NCI-H128 (cell line): ENCODE measurements around the gene ZCCHC18.
A peak's percentile ranks its signal among the peaks of the same experiment; 100 is the strongest.

Experiments
- DNase-seq: peaks from one replicate; lab custom pipeline; 2025; ENCODE audit not compliant: unreplicated experiment; lab: John Stamatoyannopoulos, UW

Gene ZCCHC18

DNA sequence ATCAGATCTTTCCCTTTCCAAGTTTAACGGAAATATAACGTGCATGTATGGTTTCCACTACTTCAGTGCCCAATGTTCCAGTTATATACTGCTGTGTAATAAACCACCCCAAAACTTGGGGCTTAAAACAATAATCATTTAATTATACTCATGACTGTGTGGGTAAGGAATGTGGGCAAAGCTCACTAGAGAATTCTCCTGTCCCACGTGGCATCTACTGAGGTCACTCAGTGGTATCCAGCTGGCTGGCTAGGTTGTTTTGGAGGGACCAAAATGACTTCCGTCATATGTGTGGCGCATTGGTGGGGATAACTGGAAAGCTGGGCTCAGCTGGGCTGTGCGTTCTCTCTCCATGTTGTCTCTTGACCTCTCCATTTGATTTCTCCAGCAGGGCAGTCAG is 18.5 kb downstream of the ZCCHC18 start:
- no peak for DNase-seq

DNA sequence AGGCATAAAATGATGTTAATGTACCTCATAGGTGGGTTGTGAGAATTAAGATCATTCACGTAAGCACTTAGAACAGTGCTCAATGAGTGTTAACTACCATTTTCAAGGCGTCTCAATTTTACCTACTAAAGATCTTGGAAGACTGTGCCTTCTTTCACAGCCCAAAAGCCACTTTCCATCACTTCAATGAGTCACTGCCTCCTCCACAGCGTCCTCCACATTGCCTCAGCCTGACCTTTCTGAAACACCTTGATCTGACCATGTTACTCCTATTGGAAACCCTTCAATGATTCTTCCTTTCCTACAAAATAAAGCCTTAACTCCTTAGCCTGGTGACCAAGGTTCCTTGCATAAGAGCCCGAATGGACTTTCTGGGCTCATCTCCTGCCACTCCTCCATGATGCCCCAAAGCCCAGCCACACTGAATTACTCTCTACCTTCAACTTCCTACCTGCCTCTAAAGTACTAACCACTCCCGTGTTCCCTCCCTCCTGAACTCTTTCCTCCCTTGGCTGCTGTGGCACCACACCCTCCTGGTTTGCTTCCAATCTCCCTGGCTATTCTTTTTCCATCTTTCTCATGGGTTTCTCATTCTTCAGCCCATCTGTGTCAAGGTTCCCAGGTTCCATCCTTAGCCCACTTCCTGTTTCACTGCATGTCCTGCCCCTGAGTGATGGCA is 22.4 kb downstream of the ZCCHC18 start:
- no peak for DNase-seq

DNA sequence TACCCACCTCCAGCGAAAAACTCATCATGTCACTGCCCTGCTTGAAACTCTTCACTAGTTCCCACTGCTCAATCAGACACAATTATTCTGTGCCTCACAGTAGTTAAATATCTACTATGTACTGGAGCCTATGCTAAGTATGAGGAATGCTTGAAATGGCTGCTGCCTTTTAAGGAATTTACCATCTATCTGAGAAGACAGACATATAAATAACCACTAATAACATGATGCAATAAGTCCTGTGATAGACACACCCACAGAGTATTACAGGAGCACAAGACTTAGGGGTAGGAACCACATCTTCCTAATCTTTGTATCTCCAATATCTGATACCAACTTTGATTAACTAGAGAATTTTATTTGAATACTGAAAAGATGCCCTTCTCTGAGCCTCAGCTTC is 23.4 kb downstream of the ZCCHC18 start:
- no peak for DNase-seq

DNA sequence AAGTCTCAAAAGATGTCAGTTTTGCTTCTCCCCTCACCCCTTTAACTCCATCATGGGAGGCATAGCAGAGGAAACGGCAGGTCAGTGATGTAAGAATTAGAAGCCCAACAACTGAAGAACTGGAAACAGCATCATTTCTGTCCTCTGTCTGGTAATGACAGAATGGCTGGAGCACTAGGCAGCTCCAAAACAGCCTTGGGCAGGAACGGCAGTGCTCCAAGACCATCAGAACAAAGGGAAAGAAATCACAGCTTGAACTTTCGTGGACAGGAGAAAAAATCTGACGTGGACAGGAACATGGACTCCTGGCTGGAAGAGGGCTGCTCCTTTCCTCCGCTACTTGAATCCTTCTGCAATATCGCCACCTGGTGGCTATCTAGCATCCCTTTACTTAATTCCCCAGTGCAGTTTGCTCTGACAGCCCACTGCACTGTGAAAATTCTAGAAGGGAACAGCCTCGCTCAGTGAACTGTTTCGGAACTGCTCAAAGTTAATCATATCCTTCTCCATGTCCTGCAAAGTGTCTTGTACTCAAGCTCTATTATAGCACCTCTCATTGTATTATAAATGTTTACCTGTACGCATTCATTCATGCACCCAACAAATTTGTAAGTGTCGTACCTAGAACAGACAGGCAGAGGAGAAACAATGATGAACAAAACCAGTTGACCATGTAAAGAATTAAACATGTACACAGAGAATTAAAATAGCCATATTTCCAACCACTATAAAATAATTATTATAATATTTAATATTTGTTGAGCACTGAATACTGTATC is 24.1 kb downstream of the ZCCHC18 start:
- peak; percentile 62 for DNase-seq

DNA sequence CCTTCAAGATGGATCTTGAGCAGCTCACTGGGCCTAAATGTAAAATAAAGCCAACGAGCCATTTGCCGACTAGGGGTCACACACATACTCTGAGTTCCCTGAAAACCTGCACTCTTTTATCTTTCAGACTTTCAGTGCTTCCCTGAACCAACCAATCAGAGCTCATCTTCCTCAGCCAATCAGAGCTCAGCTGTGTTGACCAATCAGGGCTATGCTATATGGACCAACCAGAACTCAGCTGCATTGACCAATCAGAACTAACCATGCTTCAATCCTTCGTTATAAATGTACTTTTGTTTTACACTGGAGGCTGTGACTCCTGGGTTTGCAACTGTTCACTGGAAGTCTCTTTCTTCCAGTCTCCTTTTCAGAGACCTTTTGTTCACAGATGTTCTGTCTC is 25.2 kb downstream of the ZCCHC18 start:
- DNase-seq = no peak

GRCh38 chrX:104141087-104141760 is 28.9 kb downstream of the ZCCHC18 start:
- DNase-seq = no peak

DNA sequence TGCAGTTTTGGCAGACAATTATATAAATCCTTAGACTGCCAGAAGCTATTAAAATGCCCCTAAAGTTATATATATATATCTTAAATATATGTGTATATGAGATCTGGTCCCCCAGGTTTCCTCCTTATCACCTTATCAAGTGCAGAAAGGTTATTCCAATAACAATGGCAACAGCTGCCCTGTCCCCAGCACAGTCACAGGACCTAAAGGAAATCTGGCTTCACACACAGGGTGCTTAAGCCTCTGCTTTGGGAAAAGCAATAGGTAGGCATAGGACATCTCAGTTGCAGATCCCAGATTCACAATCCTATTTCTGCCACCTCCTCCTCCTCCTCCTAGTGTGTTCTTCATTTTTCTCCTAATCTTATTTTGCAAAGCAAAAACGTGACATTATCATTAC is 38.7 kb downstream of the ZCCHC18 start:
- no peak for DNase-seq

DNA sequence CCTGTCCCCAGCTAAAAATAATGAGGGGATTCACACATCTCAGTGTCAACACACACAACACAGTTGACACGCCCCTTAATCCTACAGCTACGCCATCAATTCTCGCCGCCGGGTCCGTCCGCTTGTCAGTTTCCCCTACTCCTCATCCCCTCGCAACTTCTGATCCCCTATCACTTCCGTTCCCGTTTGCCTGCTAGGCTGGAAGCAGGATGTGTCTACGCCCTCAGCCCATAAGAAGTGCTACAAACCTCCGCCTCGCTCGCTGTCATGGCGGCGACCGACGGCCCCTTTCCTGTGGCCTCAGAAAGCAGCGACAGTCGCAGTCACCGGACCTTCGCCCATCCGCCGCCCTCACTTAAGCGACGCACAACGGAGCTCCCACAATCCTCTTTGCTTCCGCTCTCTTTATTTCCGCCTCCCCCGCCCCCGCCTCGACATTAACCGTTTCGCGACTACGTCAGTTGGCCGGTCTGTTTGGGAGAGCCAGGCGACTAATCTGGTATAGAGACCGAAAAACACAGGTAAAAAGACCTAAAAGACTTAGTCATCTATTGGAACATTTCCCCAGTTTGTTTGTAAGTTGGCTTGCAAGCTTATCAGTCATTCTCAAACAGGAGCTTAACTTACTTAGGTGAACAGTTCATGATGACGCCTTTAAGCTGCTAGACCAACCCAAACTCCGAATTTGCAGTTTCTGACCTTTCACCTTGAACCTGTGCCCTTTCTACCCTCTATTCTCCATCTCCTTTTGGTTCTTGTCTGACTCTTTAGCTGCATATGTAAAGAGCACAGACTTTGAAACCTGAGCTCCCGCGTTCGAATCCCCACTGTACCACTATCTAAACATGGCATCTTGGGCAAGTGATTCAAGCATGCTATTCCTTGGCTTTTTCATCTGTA is 44.6 kb downstream of the ZCCHC18 start, which contains the start of gene SLC25A53:
TSS of gene SLC25A53 (minus strand) at position 380 of the 900 bp plus-strand sequence. CDS start 51,752 bp downstream, outside the sequence.
- DNase-seq = peak; percentile 41
